Panc1 (cell line): ENCODE results near the gene CD8B.

Source experiments
- POLR2AphosphoS5 ChIP-seq: IDR thresholded peaks from 2 replicates; pipeline ENCODE4 v1.6.1; 2012; ENCODE audit warnings: mild to moderate bottlenecking, low read depth, low read length, moderate library complexity
- SIN3A ChIP-seq: IDR thresholded peaks from 2 replicates; pipeline ENCODE4 v1.6.1; 2012; ENCODE audit warnings: low read depth, mild to moderate bottlenecking, low read length, moderate library complexity, borderline replicate concordance; ENCODE audit not compliant: insufficient read depth
- TCF7L2 ChIP-seq: IDR thresholded peaks from 2 replicates; pipeline ENCODE4 v1.6.1; 2011; ENCODE audit warnings: mild to moderate bottlenecking, low read depth, low read length, inconsistent platforms
- TF ChIP-seq, protein P1 (sequence below): fragments of 450-650 bp; IDR thresholded peaks from 2 replicates; pipeline ENCODE4 v1.5.1; 2017; ENCODE audit warnings: mild to moderate bottlenecking
- TF ChIP-seq, protein P2 (sequence below), 2 experiments: IDR thresholded peaks; 2 replicates each; pipeline ENCODE4 v1.6.1; 2011 to 2012; ENCODE audit warnings: low read depth in 2 of 2, control low read depth in 1 of 2, low read length in 1 of 2, mild to moderate bottlenecking in 1 of 2, moderate library complexity in 1 of 2; ENCODE audit not compliant: insufficient read depth in 1 of 2

DNA sequence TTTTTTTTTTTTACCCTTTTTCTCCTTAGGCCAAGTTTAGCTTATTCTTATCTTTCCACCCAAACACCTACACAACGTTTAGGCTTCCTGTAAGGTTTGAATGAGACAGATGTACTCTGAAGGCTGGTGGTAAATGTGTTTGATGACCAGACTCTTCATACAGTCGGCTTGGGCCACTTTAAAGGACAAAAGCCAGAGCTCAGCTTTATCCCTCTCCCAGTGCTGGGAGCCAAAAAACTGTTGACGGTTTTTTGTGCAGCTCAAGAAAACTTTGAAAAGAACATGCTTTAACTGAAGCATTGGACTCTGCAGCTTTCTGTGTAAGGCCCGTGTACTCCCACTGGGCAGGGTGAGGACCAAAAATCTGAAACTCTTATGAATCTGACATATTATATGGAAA, 86.3 kb downstream of the CD8B start:
- TF ChIP-seq, protein P1, sequence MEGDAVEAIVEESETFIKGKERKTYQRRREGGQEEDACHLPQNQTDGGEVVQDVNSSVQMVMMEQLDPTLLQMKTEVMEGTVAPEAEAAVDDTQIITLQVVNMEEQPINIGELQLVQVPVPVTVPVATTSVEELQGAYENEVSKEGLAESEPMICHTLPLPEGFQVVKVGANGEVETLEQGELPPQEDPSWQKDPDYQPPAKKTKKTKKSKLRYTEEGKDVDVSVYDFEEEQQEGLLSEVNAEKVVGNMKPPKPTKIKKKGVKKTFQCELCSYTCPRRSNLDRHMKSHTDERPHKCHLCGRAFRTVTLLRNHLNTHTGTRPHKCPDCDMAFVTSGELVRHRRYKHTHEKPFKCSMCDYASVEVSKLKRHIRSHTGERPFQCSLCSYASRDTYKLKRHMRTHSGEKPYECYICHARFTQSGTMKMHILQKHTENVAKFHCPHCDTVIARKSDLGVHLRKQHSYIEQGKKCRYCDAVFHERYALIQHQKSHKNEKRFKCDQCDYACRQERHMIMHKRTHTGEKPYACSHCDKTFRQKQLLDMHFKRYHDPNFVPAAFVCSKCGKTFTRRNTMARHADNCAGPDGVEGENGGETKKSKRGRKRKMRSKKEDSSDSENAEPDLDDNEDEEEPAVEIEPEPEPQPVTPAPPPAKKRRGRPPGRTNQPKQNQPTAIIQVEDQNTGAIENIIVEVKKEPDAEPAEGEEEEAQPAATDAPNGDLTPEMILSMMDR = no peak
- TF ChIP-seq POLR2AphosphoS5 (no peak), SIN3A (no peak), TCF7L2 (no peak)
- TF ChIP-seq, protein P2, sequence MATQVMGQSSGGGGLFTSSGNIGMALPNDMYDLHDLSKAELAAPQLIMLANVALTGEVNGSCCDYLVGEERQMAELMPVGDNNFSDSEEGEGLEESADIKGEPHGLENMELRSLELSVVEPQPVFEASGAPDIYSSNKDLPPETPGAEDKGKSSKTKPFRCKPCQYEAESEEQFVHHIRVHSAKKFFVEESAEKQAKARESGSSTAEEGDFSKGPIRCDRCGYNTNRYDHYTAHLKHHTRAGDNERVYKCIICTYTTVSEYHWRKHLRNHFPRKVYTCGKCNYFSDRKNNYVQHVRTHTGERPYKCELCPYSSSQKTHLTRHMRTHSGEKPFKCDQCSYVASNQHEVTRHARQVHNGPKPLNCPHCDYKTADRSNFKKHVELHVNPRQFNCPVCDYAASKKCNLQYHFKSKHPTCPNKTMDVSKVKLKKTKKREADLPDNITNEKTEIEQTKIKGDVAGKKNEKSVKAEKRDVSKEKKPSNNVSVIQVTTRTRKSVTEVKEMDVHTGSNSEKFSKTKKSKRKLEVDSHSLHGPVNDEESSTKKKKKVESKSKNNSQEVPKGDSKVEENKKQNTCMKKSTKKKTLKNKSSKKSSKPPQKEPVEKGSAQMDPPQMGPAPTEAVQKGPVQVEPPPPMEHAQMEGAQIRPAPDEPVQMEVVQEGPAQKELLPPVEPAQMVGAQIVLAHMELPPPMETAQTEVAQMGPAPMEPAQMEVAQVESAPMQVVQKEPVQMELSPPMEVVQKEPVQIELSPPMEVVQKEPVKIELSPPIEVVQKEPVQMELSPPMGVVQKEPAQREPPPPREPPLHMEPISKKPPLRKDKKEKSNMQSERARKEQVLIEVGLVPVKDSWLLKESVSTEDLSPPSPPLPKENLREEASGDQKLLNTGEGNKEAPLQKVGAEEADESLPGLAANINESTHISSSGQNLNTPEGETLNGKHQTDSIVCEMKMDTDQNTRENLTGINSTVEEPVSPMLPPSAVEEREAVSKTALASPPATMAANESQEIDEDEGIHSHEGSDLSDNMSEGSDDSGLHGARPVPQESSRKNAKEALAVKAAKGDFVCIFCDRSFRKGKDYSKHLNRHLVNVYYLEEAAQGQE (IDR thresholded peaks at IDR 0.05; ENCODE audit: insufficient read depth in 1 of 2, low read depth in 2 of 2, low read length in 1 of 2) = no peak
